Brain microvascular endothelial cell (primary cell): ENCODE results near the gene LGR5.

Experiments used
- DNase-seq: peaks from one replicate; pipeline ENCODE4 v3.0.0-alpha.2; 2020
- H3K27ac ChIP-seq: fragments of 250-450 bp; sonication (Bioruptor Pico); 2 replicates; pipeline ENCODE4 v1.5.1; 2020; ENCODE audit warnings: mild to moderate bottlenecking, moderate library complexity
- H3K27me3 ChIP-seq: fragments of 250-450 bp; sonication (Bioruptor Pico); replicated peaks from 2 replicates; pipeline ENCODE4 v1.5.1; 2020; ENCODE audit warnings: mild to moderate bottlenecking
- H3K36me3 ChIP-seq: fragments of 250-450 bp; sonication (Bioruptor Pico); replicated peaks from 2 replicates; pipeline ENCODE4 v1.5.1; 2020; ENCODE audit warnings: mild to moderate bottlenecking
- H3K4me3 ChIP-seq: 2 replicates; pipeline ENCODE4 v1.5.1; 2011; ENCODE audit warnings: low read depth, mild to moderate bottlenecking, control low read depth, low read length, moderate library complexity
- in situ Hi-C: cut with HindIII; loops from 2 replicates; pipeline ENCODE4 v1.10.0; 2017; ENCODE audit warnings: low sequenced_read_pairs, low pct_ligation_motif_present
- TF ChIP-seq, protein P1 (sequence below): IDR thresholded peaks from 2 replicates; pipeline ENCODE4 v1.5.1; 2011; ENCODE audit warnings: low read depth, mild to moderate bottlenecking, moderate library complexity, low read length, control low read depth, inconsistent platforms; ENCODE audit errors: missing control alignments

Gene LGR5

DNA sequence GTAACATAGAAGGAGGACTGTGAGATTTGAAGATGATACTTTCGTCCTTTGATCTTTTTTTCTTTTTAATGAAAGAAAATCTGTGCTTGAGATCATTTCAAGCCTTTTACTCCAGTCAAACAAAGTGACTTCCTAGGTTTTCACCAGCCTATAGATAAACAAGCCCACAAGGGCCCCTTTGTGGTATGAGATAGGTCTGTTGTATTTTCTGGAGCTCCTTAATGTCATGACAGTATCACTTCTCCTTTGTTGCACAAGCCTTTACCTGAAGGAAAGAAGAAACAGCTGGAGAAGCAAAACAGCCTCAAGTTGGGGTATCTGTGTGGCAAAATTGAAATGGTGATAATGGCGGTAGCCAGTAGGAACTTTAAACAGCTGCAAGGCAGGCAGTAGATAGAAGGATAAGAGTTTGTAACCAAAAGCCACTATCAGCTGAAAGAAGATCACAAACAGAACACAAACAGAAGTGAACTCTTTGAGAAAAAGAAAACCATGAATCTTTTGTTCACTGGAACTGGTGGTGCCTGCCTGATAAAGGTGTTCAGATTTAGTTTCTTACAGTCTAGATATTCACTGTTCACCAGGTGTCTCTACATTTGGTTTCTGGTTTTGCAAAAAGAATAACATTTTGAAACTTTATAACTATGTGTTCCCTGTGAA, 96.8 kb downstream of the LGR5 start:
- DNase-seq = no peak
- no peak overlapping the region for H3K27ac ChIP-seq
- TF ChIP-seq, protein P1, sequence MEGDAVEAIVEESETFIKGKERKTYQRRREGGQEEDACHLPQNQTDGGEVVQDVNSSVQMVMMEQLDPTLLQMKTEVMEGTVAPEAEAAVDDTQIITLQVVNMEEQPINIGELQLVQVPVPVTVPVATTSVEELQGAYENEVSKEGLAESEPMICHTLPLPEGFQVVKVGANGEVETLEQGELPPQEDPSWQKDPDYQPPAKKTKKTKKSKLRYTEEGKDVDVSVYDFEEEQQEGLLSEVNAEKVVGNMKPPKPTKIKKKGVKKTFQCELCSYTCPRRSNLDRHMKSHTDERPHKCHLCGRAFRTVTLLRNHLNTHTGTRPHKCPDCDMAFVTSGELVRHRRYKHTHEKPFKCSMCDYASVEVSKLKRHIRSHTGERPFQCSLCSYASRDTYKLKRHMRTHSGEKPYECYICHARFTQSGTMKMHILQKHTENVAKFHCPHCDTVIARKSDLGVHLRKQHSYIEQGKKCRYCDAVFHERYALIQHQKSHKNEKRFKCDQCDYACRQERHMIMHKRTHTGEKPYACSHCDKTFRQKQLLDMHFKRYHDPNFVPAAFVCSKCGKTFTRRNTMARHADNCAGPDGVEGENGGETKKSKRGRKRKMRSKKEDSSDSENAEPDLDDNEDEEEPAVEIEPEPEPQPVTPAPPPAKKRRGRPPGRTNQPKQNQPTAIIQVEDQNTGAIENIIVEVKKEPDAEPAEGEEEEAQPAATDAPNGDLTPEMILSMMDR = no peak
- no peak overlapping the region for H3K4me3 ChIP-seq
- H3K27me3 ChIP-seq = no peaks in the 10 kb centered on the region
- H3K36me3 ChIP-seq = no peaks in the 10 kb centered on the region
- in situ Hi-C loops = no loop called here

DNA sequence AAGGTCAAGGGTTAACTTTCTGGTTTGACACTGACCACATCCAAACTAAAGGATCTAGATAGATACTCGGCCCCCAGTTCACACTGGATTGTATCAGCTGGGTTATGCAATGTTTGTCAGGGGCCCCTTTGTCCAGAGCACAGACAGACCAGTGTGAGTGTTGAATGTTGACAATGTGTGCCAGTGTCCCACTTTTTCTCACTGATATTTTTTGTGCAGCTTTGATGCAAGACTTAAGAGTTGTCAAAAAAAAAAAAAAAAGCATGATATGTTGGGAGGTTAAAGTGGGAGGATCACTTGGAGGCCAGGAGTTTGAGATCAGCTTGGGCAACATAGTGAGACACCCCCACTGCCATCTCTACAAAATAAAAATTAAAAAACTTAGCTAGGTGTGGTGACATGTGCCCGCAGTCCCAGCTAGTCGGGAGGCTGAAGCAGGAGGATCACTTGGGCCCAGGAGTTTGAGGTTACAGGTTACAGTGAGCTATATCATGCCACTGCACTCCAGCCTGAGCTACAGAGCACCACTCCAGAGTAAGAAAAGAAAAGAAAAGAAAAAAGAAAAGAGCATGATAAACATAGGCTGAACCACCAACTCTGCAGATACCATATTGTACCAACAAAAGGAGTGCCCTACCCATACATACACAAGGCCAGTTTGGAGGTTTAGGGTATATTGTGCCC, 97.5 kb downstream of the LGR5 start:
- H3K4me3 ChIP-seq = no peak overlapping the region
- DNase-seq = no peak
- TF ChIP-seq, protein P1 = no peak
- H3K27me3 ChIP-seq = no peaks in the 10 kb centered on the region
- in situ Hi-C loops = no loop called here
- H3K36me3 ChIP-seq = no peaks in the 10 kb centered on the region
- H3K27ac ChIP-seq = no peak overlapping the region

DNA sequence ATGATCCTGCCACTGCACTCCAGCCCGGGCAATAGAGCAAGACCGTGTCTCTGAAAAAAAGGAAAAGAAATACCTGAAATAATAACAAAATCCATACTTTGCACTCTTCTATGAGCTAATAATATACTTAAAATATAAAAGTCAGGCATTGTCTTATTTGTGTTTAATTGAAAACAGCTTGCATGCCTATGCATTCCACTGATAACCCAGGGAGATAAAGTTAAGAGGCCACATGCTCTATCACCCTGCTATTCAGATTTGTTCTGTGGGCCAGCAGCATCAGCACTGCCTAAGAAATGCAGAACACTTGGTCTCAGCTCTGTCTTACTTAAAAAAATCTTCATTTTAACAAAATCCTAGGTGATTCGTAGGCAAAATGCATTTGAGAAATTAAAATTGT, 99.2 kb downstream of the LGR5 start:
- DNase-seq = no peak
- Histone ChIP-seq H3K4me3 (no peak overlapping the region), H3K27me3 (no peaks in the 10 kb centered on the region), H3K36me3 (no peaks in the 10 kb centered on the region), H3K27ac (no peak overlapping the region)
- in situ Hi-C loops = no loop called here
- TF ChIP-seq, protein P1 = no peak

DNA sequence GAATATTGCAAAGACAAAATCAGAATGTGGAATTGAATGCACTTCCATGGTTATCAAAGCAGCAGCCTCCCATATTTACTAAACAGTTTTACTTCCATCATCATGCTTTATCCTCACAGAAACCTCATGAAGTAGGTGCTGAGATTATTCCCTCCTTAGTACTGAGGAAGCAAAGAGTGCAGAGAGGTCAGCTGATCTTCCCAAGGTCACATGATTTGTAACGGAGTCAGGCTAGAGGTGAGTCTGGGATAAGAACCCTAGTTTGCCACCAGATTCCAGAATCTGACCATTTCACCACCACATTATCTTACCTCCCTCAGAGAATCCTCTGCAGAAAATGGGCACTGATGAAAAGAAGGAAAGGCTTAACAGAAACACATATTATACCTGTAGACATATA, 102.0 kb downstream of the LGR5 start:
- Histone ChIP-seq H3K4me3 (no peak overlapping the region), H3K36me3 (no peaks in the 10 kb centered on the region), H3K27ac (no peak overlapping the region), H3K27me3 (no peaks in the 10 kb centered on the region)
- TF ChIP-seq, protein P1 = no peak
- no peak for DNase-seq
- in situ Hi-C loops = no loop called here

DNA sequence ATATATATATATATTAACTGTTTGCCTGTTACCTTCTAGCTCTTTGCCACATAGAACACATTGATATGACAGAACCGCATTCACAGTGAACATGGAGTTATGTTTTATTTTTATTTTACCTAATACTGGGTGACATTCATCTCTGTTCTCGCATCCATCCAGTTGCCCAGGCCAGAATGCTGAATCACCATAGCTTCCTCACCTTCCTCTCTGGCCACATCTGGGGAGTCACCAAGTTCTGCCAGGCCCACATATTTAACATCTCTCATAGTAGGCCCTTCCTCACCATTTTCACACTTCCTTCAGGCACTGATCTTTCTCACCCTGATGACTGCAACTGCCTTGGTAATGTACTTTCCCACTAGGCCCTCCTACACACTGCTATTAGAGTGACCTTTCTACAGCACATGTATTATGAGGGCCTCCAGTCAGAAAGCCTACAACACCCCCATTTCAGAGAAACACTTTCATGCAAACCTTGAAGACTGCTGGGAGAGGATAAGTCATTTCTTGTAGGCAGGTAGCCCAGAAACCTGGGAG, 106.8 kb downstream of the LGR5 start:
- TF ChIP-seq, protein P1 = no peak
- in situ Hi-C loops = no loop called here
- Histone ChIP-seq H3K36me3 (no peaks in the 10 kb centered on the region), H3K27ac (no peak overlapping the region), H3K27me3 (no peaks in the 10 kb centered on the region), H3K4me3 (no peak overlapping the region)
- no peak for DNase-seq
